ENCODE data around the gene SUN2. TPM values are rescaled to one million over a fixed set of nuclear protein-coding genes. Genes with fewer than 3 reads are reported as not detected.

The SUN2 gene
- total and polyA plus RNA-seq, 9 of the 15 experiments (the other 6 are each of a cell fraction or from before 2014, with no cell fraction given) = 0.11 to 42.6 (median 16.7) TPM

- FAIRE-seq = no peak
- CTCF ChIA-PET (ENCODE audit: low intra/inter-chr PET ratio) = no interaction called here
- no TSS peak for BruUV-seq (replicated peaks)
- Histone ChIP-seq H3K9me1 (ENCODE audit: control insufficient read depth, insufficient read depth, low read length) (no peaks in the 10 kb centered on the region), H2AFZ (ENCODE audit: low read depth, low read length) (peak overlapping the region; percentile 88), H3K36me3 (ENCODE audit: control insufficient read depth, insufficient read depth, low read length) (no peaks in the 10 kb centered on the region), H3K4me2 (ENCODE audit: insufficient read depth, low read length) (peak overlapping the region; percentile 25), H3K4me1 (replicated peaks in 1 of 2; ENCODE audit: control insufficient read depth in 2 of 2, insufficient read depth in 2 of 2, low read length in 2 of 2) (peaks cover 49 to 56% of the 10 kb centered on the region in 2 experiments), H3K79me2 (ENCODE audit: control insufficient read depth, insufficient read depth, low read length) (no peaks in the 10 kb centered on the region; the same call in 2 of the 3 replicates), H4K20me1 (replicated peaks; ENCODE audit: control insufficient read depth, insufficient read depth, low read length) (no peaks in the 10 kb centered on the region), H3K27ac (ENCODE audit: extremely low read depth, low read depth, low read length) (peak overlapping the region; percentile 68; the same call in 2 of the 3 replicates), H3K27me3 (ENCODE audit: control insufficient read depth in 2 of 2, insufficient read depth in 2 of 2, low read length in 2 of 2) (no peaks in the 10 kb centered on the region), H3K9me3 (replicated peaks; ENCODE audit: control insufficient read depth, insufficient read depth, low read depth, low read length) (no peaks in the 10 kb centered on the region), H3K9ac (ENCODE audit: insufficient read depth in 1 of 2, low read depth in 2 of 2, low read length in 2 of 2) (peak overlapping the region; percentile 41 to 70), H3K4me3 (no peak overlapping the region)
- ATAC-seq = no peak
- POLR2A ChIA-PET = interaction anchor here (0.8 to 1.3 kb wide), 3 partner anchors 14 to 135 kb away, joined by 3 to 4 read pairs (median 3); no protein-coding TSS in a partner anchor
- in situ Hi-C loops (cut with MboI) = no loop called here
- DNase-seq (ENCODE audit: extremely low read depth in 1 of 4, low spot score in 3 of 4) = peak in 1 of 4 experiments; percentile 18
- intact Hi-C loops (cut with micrococcal nuclease) = no loop called here
- WGBS (ENCODE audit: insufficient coverage, low coverage, missing lambda C conversion rate) = 50% methylated on average over 6 of the region's 14 CpGs
- TF ChIP-seq NCOA4 (IDR thresholded peaks at IDR 0.05; ENCODE audit: partially characterized antibody) (no peak), ZNF184 (CRISPR knock-in tag; IDR thresholded peaks at IDR 0.05) (no peak), ADNP (tag; IDR thresholded peaks at IDR 0.05) (no peak), ZNF239 (CRISPR knock-in tag; IDR thresholded peaks at IDR 0.05) (no peak), AFF4 (CRISPR knock-in tag; IDR thresholded peaks at IDR 0.05) (no peak), E2F6 (IDR thresholded peaks at IDR 0.05; ENCODE audit: borderline replicate concordance in 1 of 2, extremely low read depth in 1 of 2, insufficient read depth in 1 of 2, insufficient read length in 1 of 2, low read depth in 1 of 2, low read length in 1 of 2, poor library complexity in 1 of 2, severe bottlenecking in 1 of 2) (peak; percentile 43 to 44), RCOR1 (IDR thresholded peaks at IDR 0.05; ENCODE audit: borderline replicate concordance in 1 of 2, low read depth in 2 of 2, low read length in 2 of 2) (no peak), RBM39 (optimal IDR thresholded peaks at IDR 0.05; ENCODE audit: low read depth, low read length) (no peak), ZNF512 (tag; IDR thresholded peaks at IDR 0.05) (no peak), EP400 (IDR thresholded peaks at IDR 0.05) (no peak), ZFX (CRISPR knock-in tag; IDR thresholded peaks at IDR 0.05) (peak; percentile 76), E2F3 (CRISPR knock-in tag; IDR thresholded peaks at IDR 0.05) (no peak), ZNF584 (CRISPR knock-in tag; IDR thresholded peaks at IDR 0.05; ENCODE audit: low read depth) (no peak), ETS1 (conservative IDR thresholded peaks at IDR 0.05; ENCODE audit: control insufficient read depth, low read depth, low read length) (no peak)
These were observed 27.4 kb upstream of the SUN2 start for GRCh38 chr22:38783095-38783615.
